IMR-90 (cell line): Measurements from ENCODE around the gene IL24. TPM values are rescaled to one million over a fixed set of nuclear protein-coding genes. Genes with fewer than 3 reads are reported as not detected.

Source experiments
- ATAC-seq: fragments of 200-7000 bp; cut with Tn5 transposase; 2 replicates; pipeline ENCODE4 v1.9.1; 2020; ENCODE audit warnings: low read depth, mild to moderate bottlenecking, moderate library complexity
- BruUV-seq: library from RNA; stranded (reverse); fragments of 400-500 nt; replicated peaks from 2 replicates; lab custom pipeline; 2021; lab: Mats Ljungman, UMichigan
- CTCF ChIA-PET: fragments of 300-600 bp; formaldehyde crosslinking; extraction: SDS; loops from one replicate; lab custom pipeline; 2021; ENCODE audit warnings: antibody characterized with exemption; lab: Yijun Ruan, JAX
- POLR2A ChIA-PET: fragments of 300-600 bp; sonication (Branson Sonifier 250); formaldehyde crosslinking; loops from one replicate; lab custom pipeline; 2022; ENCODE audit warnings: antibody characterized with exemption; ENCODE audit not compliant: unreplicated experiment; lab: Charles Lee
- DNase-seq: peaks from one replicate; pipeline ENCODE4 v3.0.0; 2013
- H2AFZ ChIP-seq: replicated peaks from 2 replicates; pipeline ENCODE3; 2013; ENCODE audit warnings: low read length, mild to moderate bottlenecking; ENCODE audit not compliant: poor library complexity
- H2AK5ac ChIP-seq: 2 replicates; pipeline ENCODE4 v1.6.1; 2013; ENCODE audit warnings: low read depth, low read length, inconsistent platforms
- H2AK9ac ChIP-seq: replicated peaks from 2 replicates; pipeline ENCODE3; 2013; ENCODE audit warnings: mild to moderate bottlenecking, low read depth, low read length, moderate library complexity; ENCODE audit not compliant: poor library complexity
- H2BK120ac ChIP-seq: 2 replicates; pipeline ENCODE4 v1.6.1; 2013; ENCODE audit warnings: low read depth, low read length, inconsistent platforms
- H2BK15ac ChIP-seq: 3 replicates; pipeline ENCODE4 v1.6.1; 2013; ENCODE audit warnings: low read depth, low read length, inconsistent platforms
- H2BK20ac ChIP-seq: 2 replicates; pipeline ENCODE4 v1.6.1; 2013; ENCODE audit warnings: low read depth, mild to moderate bottlenecking, inconsistent platforms, low read length, moderate library complexity
- H2BK5ac ChIP-seq: 2 replicates; pipeline ENCODE4 v1.6.1; 2013; ENCODE audit warnings: mild to moderate bottlenecking, low read depth, low read length, inconsistent platforms; ENCODE audit not compliant: poor library complexity, severe bottlenecking
- H3K14ac ChIP-seq: replicated peaks from 2 replicates; pipeline ENCODE4 v1.6.1; 2013; ENCODE audit warnings: low read depth, low read length, inconsistent platforms
- H3K18ac ChIP-seq: 2 replicates; pipeline ENCODE4 v1.6.1; 2013; ENCODE audit warnings: low read depth, low read length, control low read depth
- H3K23ac ChIP-seq: 2 replicates; pipeline ENCODE4 v1.6.1; 2013; ENCODE audit warnings: low read depth, low read length, inconsistent platforms
- H3K27ac ChIP-seq: 2 replicates; pipeline ENCODE4 v1.5.1; 2013; ENCODE audit warnings: mild to moderate bottlenecking, control low read depth, low read length; ENCODE audit not compliant: insufficient read depth
- H3K27me3 ChIP-seq: 2 replicates; pipeline ENCODE4 v1.6.1; 2013; ENCODE audit warnings: low read length; ENCODE audit not compliant: control insufficient read depth, insufficient read depth
- H3K36me3 ChIP-seq: 2 replicates; pipeline ENCODE4 v1.6.1; 2013; ENCODE audit warnings: low read length, mixed read lengths; ENCODE audit not compliant: control insufficient read depth, insufficient read depth
- H3K4ac ChIP-seq: 2 replicates; pipeline ENCODE4 v1.6.1; 2013; ENCODE audit warnings: low read depth, low read length, inconsistent platforms
- H3K4me1 ChIP-seq: 2 replicates; pipeline ENCODE4 v1.6.1; 2013; ENCODE audit warnings: low read length, mixed read lengths; ENCODE audit not compliant: control insufficient read depth, insufficient read depth
- H3K4me2 ChIP-seq: 2 replicates; pipeline ENCODE4 v1.6.1; 2013; ENCODE audit warnings: low read depth, mild to moderate bottlenecking, control low read depth, low read length, moderate library complexity
- H3K4me3 ChIP-seq: 2 replicates; pipeline ENCODE4 v1.5.1; 2013; ENCODE audit warnings: low read depth, mild to moderate bottlenecking, control low read depth, low read length, moderate library complexity; ENCODE audit not compliant: insufficient read depth
- H3K56ac ChIP-seq: 2 replicates; pipeline ENCODE4 v1.6.1; 2013; ENCODE audit warnings: low read length, inconsistent platforms; ENCODE audit not compliant: insufficient read depth; ENCODE audit errors: extremely low read depth
- H3K79me1 ChIP-seq, 2 experiments: 2 replicates each; pipeline ENCODE4 v1.6.1; 2013; ENCODE audit warnings: low read length in 2 of 2, inconsistent platforms in 1 of 2, low read depth in 1 of 2
- H3K9ac ChIP-seq: 2 replicates; pipeline ENCODE4 v1.6.1; 2013; ENCODE audit warnings: low read depth, low read length, control low read depth
- H3K9me1 ChIP-seq: 2 replicates; pipeline ENCODE4 v1.6.1; 2013; ENCODE audit warnings: low read length, inconsistent platforms; ENCODE audit not compliant: insufficient read depth
- H3K9me3 ChIP-seq: 2 replicates; pipeline ENCODE4 v1.6.1; 2013; ENCODE audit warnings: low read length; ENCODE audit not compliant: control insufficient read depth, insufficient read depth
- H4K20me1 ChIP-seq: 2 replicates; pipeline ENCODE4 v1.6.1; 2013; ENCODE audit warnings: low read length, inconsistent platforms; ENCODE audit not compliant: insufficient read depth
- H4K5ac ChIP-seq: 2 replicates; pipeline ENCODE4 v1.6.1; 2013; ENCODE audit warnings: mild to moderate bottlenecking, low read depth, low read length, control low read depth
- H4K8ac ChIP-seq, 2 experiments: 2 replicates each; pipeline ENCODE4 v1.6.1; 2013; ENCODE audit warnings: low read depth in 2 of 2, low read length in 2 of 2, control low read depth in 1 of 2, inconsistent platforms in 1 of 2
- H4K91ac ChIP-seq: 2 replicates; pipeline ENCODE4 v1.6.1; 2013; ENCODE audit warnings: low read depth, low read length, inconsistent platforms; ENCODE audit not compliant: insufficient read depth
- FOS ChIP-seq: fragments of 150-350 bp; IDR thresholded peaks from 2 replicates; pipeline ENCODE4 v1.6.1; 2016; ENCODE audit warnings: low read depth, low read length
- MAZ ChIP-seq: IDR thresholded peaks from 2 replicates; pipeline ENCODE4 v1.6.1; 2012; ENCODE audit warnings: low read depth, mild to moderate bottlenecking, low read length, improper control_type of control experiment, moderate library complexity, borderline replicate concordance
- MXI1 ChIP-seq: IDR thresholded peaks from 2 replicates; pipeline ENCODE4 v1.6.1; 2012; ENCODE audit warnings: low read depth, mild to moderate bottlenecking, low read length, moderate library complexity, borderline replicate concordance
- POLR2A ChIP-seq: IDR thresholded peaks from 2 replicates; pipeline ENCODE4 v1.6.1; 2012; ENCODE audit warnings: mild to moderate bottlenecking, low read depth, low read length
- RCOR1 ChIP-seq: IDR thresholded peaks from 2 replicates; pipeline ENCODE4 v1.6.1; 2012; ENCODE audit warnings: mild to moderate bottlenecking, low read length, improper control_type of control experiment; ENCODE audit not compliant: insufficient replicate concordance
- RFX5 ChIP-seq: IDR thresholded peaks from 2 replicates; pipeline ENCODE4 v1.8.0; 2012; ENCODE audit warnings: low read depth, mild to moderate bottlenecking, low read length, moderate library complexity
- WGBS, 2 experiments: methylation state at CpG; one replicate each; pipeline versions ENCODE4 v1.1.5 to v1.1.7; 2013; ENCODE audit warnings: missing lambda C conversion rate in 2 of 2; ENCODE audit not compliant: insufficient read length in 1 of 2; ENCODE audit errors: extremely low coverage in 2 of 2; 5-methylcytosine and 5-hydroxymethylcytosine counted together
- dilution Hi-C: fragments of 300-500 bp; cut with HindIII; formaldehyde crosslinking; loops from one replicate; pipeline ENCODE4 v1.14.3; 2018; ENCODE audit warnings: low sequenced_read_pairs; ENCODE audit not compliant: unreplicated experiment
- in situ Hi-C: fragments of 300-500 bp; cut with MboI; formaldehyde crosslinking; loops from 3 replicates; pipeline ENCODE4 v1.14.3; 2019; ENCODE audit warnings: low sequenced_read_pairs, inconsistent platforms, mixed read lengths
- intact Hi-C: fragments of 100-400 bp; cut with micrococcal nuclease; formaldehyde crosslinking; loops from 2 replicates; pipeline ENCODE4 v1.10.0; 2022
- polyA plus RNA-seq, 3 experiments: library from polyadenylated mRNA; depleted of rRNA; stranded (reverse); fragments of >200 nt; gene quantifications; 2 replicates each; pipeline ENCODE4 v1.2.3, GENCODE V29; 2012; ENCODE audit warnings: low replicate concordance in 1 of 3
- total RNA-seq: library from RNA; depleted of rRNA; stranded (reverse); fragments of >200 nt; gene quantifications from 2 replicates; pipeline ENCODE4 v1.2.3, GENCODE V29; 2012
- TF ChIP-seq, protein P1 (sequence below): fragments of 150-350 bp; IDR thresholded peaks from 2 replicates; pipeline ENCODE4 v1.6.1; 2017; ENCODE audit warnings: mild to moderate bottlenecking, antibody characterized with exemption, low read length, low read depth
- TF ChIP-seq, protein P2 (sequence below): conservative IDR thresholded peaks from 2 replicates; pipeline ENCODE4 v1.5.1; 2012; ENCODE audit warnings: mild to moderate bottlenecking, low read depth, low read length, improper control_type of control experiment

IL24 gene
- total and polyA plus RNA-seq, 2 of the 4 experiments (the other 2 are of a cell fraction) = 0.12 to 0.18 TPM

- H3K4me3 ChIP-seq = no peak overlapping the region
- BruUV-seq = no TSS peak
- H4K8ac ChIP-seq = no peak overlapping the region
- ATAC-seq (no peak), DNase-seq (no peak)
- no peak overlapping the region for H2BK5ac ChIP-seq
- H4K20me1 ChIP-seq = no peaks in the 10 kb centered on the region
- no peaks in the 10 kb centered on the region for H3K36me3 ChIP-seq
- peak overlapping the region; percentile 73; the same call in 1 of the 2 replicates for H2BK20ac ChIP-seq
- peak overlapping the region; percentile 76; the same call in 1 of the 3 replicates for H2BK15ac ChIP-seq
- H3K27me3 ChIP-seq = peaks cover 2% of the 10 kb centered on the region; the same call in 1 of the 2 replicates
- peaks cover 6% of the 10 kb centered on the region for H3K4me1 ChIP-seq
- intact Hi-C loops = no loop called here
- H3K9me3 ChIP-seq = no peaks in the 10 kb centered on the region; the same call in 1 of the 2 replicates
- no peak overlapping the region for H3K4me2 ChIP-seq
- no CpG with 5 or more reads among the region's 1 CpG for WGBS, 2 experiments
- no peak overlapping the region for H2AFZ ChIP-seq
- no peak overlapping the region for H3K23ac ChIP-seq
- no peaks in the 10 kb centered on the region for H3K79me1 ChIP-seq
- in situ Hi-C loops = no loop called here
- no peak overlapping the region for H3K18ac ChIP-seq
- peaks cover 12% of the 10 kb centered on the region for H3K9me1 ChIP-seq
- no peak overlapping the region for H3K9ac ChIP-seq
- no peak overlapping the region for H2AK9ac ChIP-seq
- H4K5ac ChIP-seq = no peak overlapping the region; the same call in 1 of the 2 replicates
- H3K14ac ChIP-seq = peak overlapping the region; percentile 72; the same call in 1 of the 2 replicates
- POLR2A ChIA-PET = no interaction called here
- no peak overlapping the region for H3K27ac ChIP-seq
- CTCF ChIA-PET = no interaction called here
- dilution Hi-C loops = no loop called here
- H3K4ac ChIP-seq = no peak overlapping the region; the same call in 1 of the 2 replicates
- TF ChIP-seq RCOR1 (no peak), MXI1 (no peak), POLR2A (no peak), MAZ (no peak), RFX5 (no peak), FOS (no peak)
- TF ChIP-seq, protein P1, sequence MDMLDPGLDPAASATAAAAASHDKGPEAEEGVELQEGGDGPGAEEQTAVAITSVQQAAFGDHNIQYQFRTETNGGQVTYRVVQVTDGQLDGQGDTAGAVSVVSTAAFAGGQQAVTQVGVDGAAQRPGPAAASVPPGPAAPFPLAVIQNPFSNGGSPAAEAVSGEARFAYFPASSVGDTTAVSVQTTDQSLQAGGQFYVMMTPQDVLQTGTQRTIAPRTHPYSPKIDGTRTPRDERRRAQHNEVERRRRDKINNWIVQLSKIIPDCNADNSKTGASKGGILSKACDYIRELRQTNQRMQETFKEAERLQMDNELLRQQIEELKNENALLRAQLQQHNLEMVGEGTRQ = no peak
- TF ChIP-seq, protein P2, sequence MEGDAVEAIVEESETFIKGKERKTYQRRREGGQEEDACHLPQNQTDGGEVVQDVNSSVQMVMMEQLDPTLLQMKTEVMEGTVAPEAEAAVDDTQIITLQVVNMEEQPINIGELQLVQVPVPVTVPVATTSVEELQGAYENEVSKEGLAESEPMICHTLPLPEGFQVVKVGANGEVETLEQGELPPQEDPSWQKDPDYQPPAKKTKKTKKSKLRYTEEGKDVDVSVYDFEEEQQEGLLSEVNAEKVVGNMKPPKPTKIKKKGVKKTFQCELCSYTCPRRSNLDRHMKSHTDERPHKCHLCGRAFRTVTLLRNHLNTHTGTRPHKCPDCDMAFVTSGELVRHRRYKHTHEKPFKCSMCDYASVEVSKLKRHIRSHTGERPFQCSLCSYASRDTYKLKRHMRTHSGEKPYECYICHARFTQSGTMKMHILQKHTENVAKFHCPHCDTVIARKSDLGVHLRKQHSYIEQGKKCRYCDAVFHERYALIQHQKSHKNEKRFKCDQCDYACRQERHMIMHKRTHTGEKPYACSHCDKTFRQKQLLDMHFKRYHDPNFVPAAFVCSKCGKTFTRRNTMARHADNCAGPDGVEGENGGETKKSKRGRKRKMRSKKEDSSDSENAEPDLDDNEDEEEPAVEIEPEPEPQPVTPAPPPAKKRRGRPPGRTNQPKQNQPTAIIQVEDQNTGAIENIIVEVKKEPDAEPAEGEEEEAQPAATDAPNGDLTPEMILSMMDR = no peak
- H2BK120ac ChIP-seq = peak overlapping the region; percentile 5; the same call in 1 of the 2 replicates
- H4K91ac ChIP-seq = no peak overlapping the region
- H3K56ac ChIP-seq = no peak overlapping the region
- no peak overlapping the region for H2AK5ac ChIP-seq
Observed at GRCh38 chr1:206868264-206868663, 29.0 kb upstream of the IL24 start.
